ENCODE data around the gene SKAP2. TPM values are rescaled to one million over a fixed set of nuclear protein-coding genes. Genes with fewer than 3 reads are reported as not detected.

SKAP2 gene
- total and polyA plus RNA-seq, 10 of the 15 experiments (the other 5 are each of a cell fraction or from before 2014, with no cell fraction given): 10.9 to 40.6 (median 23.5) TPM

DNA sequence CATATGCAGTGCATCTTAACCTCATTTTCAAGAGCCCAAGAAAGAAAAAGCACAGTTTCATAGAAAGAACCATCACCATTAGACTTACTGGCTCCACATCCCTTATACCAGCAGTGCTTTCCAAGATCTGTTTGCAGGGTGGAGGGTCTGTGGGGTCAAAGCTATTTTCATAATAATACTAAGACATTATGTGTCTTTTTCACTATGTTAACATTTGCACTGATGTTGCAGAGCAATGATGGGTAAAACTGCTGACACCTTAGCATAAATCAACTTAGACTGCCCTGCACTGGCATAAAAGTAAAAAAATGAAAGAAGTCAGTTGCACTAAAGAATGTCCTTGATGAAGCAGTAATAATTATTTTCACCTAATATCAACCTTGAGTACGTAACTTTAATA lies 166.2 kb downstream of the SKAP2 start:
- ChIA-PET CTCF (interaction anchor here (0.6 to 4.9 kb wide), 6 partner anchors 8 to 714 kb away, joined by 4 to 20 read pairs (median 7); no protein-coding TSS in a partner anchor), POLR2A (no interaction called here), RAD21 (ENCODE audit: unreplicated experiment) (interaction anchor here (1.0 kb wide), 1 partner anchor 17 kb away, joined by 3 read pairs; no protein-coding TSS in a partner anchor), SMC1A (ENCODE audit: uncharacterized antibody, unreplicated experiment) (interaction anchor here (0.7 to 2.9 kb wide), 5 partner anchors 10 to 367 kb away, joined by 3 to 17 read pairs (median 5); no protein-coding TSS in a partner anchor)
- Histone ChIP-seq H3K27ac (ENCODE audit: control insufficient read depth, insufficient read depth) (no peak overlapping the region), H3K36me3 (ENCODE audit: control insufficient read depth in 2 of 2, insufficient read depth in 2 of 2, low read length in 1 of 2) (no peaks in the 10 kb centered on the region), H3K79me2 (ENCODE audit: control insufficient read depth, insufficient read depth, low read length) (no peaks in the 10 kb centered on the region), H3K9ac (ENCODE audit: control insufficient read depth, insufficient read depth, low read length) (no peak overlapping the region), H3K4me1 (ENCODE audit: control insufficient read depth, insufficient read depth, low read length) (no peaks in the 10 kb centered on the region), H3K4me3 (no peak overlapping the region), H4K20me1 (ENCODE audit: control insufficient read depth, insufficient read depth) (no peaks in the 10 kb centered on the region), H3K4me2 (ENCODE audit: control insufficient read depth, insufficient read depth) (no peak overlapping the region), H2AFZ (ENCODE audit: control insufficient read depth, low read depth, low read length) (no peak overlapping the region), H3K27me3 (replicated peaks in 1 of 2; ENCODE audit: control insufficient read depth in 2 of 2, insufficient read depth in 2 of 2, low read length in 1 of 2) (no peaks in the 10 kb centered on the region), H3K9me3 (replicated peaks; ENCODE audit: control insufficient read depth, insufficient read depth, low read length) (no peaks in the 10 kb centered on the region)
- TF ChIP-seq, protein P1, sequence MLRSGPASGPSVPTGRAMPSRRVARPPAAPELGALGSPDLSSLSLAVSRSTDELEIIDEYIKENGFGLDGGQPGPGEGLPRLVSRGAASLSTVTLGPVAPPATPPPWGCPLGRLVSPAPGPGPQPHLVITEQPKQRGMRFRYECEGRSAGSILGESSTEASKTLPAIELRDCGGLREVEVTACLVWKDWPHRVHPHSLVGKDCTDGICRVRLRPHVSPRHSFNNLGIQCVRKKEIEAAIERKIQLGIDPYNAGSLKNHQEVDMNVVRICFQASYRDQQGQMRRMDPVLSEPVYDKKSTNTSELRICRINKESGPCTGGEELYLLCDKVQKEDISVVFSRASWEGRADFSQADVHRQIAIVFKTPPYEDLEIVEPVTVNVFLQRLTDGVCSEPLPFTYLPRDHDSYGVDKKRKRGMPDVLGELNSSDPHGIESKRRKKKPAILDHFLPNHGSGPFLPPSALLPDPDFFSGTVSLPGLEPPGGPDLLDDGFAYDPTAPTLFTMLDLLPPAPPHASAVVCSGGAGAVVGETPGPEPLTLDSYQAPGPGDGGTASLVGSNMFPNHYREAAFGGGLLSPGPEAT (IDR thresholded peaks at IDR 0.05; ENCODE audit: low read depth): no peak
- TF ChIP-seq MYB (IDR thresholded peaks at IDR 0.05; ENCODE audit: borderline replicate concordance, low read depth, low read length): no peak
- TF ChIP-seq, protein P2, sequence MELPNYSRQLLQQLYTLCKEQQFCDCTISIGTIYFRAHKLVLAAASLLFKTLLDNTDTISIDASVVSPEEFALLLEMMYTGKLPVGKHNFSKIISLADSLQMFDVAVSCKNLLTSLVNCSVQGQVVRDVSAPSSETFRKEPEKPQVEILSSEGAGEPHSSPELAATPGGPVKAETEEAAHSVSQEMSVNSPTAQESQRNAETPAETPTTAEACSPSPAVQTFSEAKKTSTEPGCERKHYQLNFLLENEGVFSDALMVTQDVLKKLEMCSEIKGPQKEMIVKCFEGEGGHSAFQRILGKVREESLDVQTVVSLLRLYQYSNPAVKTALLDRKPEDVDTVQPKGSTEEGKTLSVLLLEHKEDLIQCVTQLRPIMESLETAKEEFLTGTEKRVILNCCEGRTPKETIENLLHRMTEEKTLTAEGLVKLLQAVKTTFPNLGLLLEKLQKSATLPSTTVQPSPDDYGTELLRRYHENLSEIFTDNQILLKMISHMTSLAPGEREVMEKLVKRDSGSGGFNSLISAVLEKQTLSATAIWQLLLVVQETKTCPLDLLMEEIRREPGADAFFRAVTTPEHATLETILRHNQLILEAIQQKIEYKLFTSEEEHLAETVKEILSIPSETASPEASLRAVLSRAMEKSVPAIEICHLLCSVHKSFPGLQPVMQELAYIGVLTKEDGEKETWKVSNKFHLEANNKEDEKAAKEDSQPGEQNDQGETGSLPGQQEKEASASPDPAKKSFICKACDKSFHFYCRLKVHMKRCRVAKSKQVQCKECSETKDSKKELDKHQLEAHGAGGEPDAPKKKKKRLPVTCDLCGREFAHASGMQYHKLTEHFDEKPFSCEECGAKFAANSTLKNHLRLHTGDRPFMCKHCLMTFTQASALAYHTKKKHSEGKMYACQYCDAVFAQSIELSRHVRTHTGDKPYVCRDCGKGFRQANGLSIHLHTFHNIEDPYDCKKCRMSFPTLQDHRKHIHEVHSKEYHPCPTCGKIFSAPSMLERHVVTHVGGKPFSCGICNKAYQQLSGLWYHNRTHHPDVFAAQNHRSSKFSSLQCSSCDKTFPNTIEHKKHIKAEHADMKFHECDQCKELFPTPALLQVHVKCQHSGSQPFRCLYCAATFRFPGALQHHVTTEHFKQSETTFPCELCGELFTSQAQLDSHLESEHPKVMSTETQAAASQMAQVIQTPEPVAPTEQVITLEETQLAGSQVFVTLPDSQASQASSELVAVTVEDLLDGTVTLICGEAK (IDR thresholded peaks at IDR 0.05; ENCODE audit: borderline replicate concordance): no peak
- TF ChIP-seq SREBF2 (IDR thresholded peaks at IDR 0.05; ENCODE audit: low read length): no peak
- TF ChIP-seq RBBP5 (conservative IDR thresholded peaks at IDR 0.05): no peak
- TF ChIP-seq NFXL1 (IDR thresholded peaks at IDR 0.05; ENCODE audit: borderline replicate concordance): no peak
- TF ChIP-seq ZNF384 (IDR thresholded peaks at IDR 0.05; ENCODE audit: borderline replicate concordance, low read depth, low read length): no peak
- no peak for TF ChIP-seq FOS (IDR thresholded peaks at IDR 0.05; ENCODE audit: borderline replicate concordance, extremely low read depth, insufficient read length)
- TF ChIP-seq TBL1XR1 (IDR thresholded peaks at IDR 0.05; ENCODE audit: low read depth, low read length): no peak
- ATAC-seq (no peak), FAIRE-seq (no peak), DNase-seq (ENCODE audit: low read depth, low spot score) (no peak)
- BruUV-seq (replicated peaks): no TSS peak
- WGBS (ENCODE audit: insufficient coverage, insufficient replicate concordance, low lambda C conversion rate, missing lambda C conversion rate): 89% methylated on average over 1 of the region's 1 CpG
- in situ Hi-C loops (cut with MboI) (no loop called here), intact Hi-C loops (cut with micrococcal nuclease; ENCODE audit: unreplicated experiment) (no loop called here)

Data from GM12878 (cell line).